Lower leg skin (tissue), 4 donors: ENCODE data around the gene ERFL. TPM values are rescaled to one million over a fixed set of nuclear protein-coding genes. Genes with fewer than 3 reads are reported as not detected.

Source experiments
- DNase-seq, 2 donors: peaks; one replicate each; pipeline ENCODE4 v3.0.0-alpha.2; 2019; ENCODE audit warnings: low spot score in 2 of 2
- H3K4me3 ChIP-seq: fragments of 200-600 bp; sonication (generic); 2 replicates; pipeline ENCODE4 v1.5.1; 2017; ENCODE audit warnings: mild to moderate bottlenecking, low read depth; ENCODE audit not compliant: poor library complexity, severe bottlenecking
- CTCF ChIP-seq, 3 donors: fragments of 450-650 bp; IDR thresholded peaks; one replicate each; pipeline ENCODE4 v1.5.1; 2016; ENCODE audit warnings: antibody characterized with exemption in 3 of 3, mild to moderate bottlenecking in 3 of 3, moderate library complexity in 2 of 3
- POLR2A ChIP-seq, 2 donors: fragments of 450-650 bp; IDR thresholded peaks; one replicate each; pipeline ENCODE4 v1.6.1; 2016 to 2017; ENCODE audit warnings: antibody characterized with exemption in 2 of 2, mild to moderate bottlenecking in 1 of 2, moderate library complexity in 1 of 2
- WGBS, 2 donors: methylation state at CpG; one replicate each; pipeline ENCODE4 v1.1.5; 2018; 5-methylcytosine and 5-hydroxymethylcytosine counted together
- intact Hi-C: fragments of 100-400 bp; cut with DNase I; formaldehyde crosslinking; loops from one replicate; pipeline ENCODE4 v1.15.0; 2023; ENCODE audit warnings: low total_unique reads
- total RNA-seq, 4 donors: library from RNA; depleted of rRNA; stranded (reverse); fragments of >200 nt; gene quantifications; one replicate each; pipeline ENCODE4 v1.1.0, GENCODE V29; 2016

Gene ERFL
- total RNA-seq, 4 donors from 2014 or later = 0.16 TPM; not detected in 3

DNA sequence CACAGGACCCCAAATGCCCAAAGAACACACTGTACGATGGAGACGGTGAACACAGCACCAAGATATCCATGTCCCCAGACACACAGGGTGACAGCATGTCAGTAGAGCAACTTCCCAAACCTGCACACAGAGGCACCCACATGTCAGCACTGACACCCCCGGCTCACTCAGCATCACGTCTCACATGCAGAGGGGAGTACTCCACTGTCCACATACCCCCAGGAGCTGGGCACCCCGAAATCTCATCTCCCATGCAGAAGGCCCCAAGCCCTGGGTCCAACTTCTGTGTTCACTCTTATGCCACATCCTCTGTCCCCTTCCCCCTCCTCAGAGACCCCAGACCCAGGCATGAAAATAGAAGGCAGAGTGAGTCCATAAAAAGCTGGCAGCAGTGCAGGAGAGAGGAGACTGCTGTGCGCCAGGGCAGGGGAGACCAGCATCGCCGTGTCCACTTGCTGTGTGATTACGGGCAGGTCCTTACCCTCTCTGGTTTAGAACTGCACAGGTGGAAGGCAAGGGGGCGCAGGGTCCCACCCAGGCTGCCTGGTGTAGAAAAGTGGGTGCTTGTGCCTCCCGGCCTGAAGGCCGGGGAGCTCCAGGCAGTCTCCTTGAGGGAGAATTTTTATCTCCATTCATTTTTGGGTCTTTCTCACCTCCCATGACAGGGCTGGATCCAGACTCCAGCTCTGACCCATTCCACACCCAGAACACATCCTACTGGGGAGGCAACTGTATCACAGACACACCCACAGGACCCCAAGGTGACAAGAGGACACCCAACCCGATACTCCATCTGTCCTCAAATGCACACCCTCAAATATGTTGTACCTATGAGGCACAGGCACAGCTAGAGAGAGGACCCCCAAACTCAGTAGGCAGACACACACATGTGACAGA lies 17.0 kb downstream of the ERFL start:
- WGBS, 2 donors = 51 to 56% methylated on average over 13 of the region's 13 CpGs
- no peak for DNase-seq
- no peak overlapping the region for H3K4me3 ChIP-seq
- intact Hi-C loops = no loop called here
- no peak for TF ChIP-seq POLR2A (IDR thresholded peaks at IDR 0.05)
- TF ChIP-seq CTCF (IDR thresholded peaks at IDR 0.05) = no peak

DNA sequence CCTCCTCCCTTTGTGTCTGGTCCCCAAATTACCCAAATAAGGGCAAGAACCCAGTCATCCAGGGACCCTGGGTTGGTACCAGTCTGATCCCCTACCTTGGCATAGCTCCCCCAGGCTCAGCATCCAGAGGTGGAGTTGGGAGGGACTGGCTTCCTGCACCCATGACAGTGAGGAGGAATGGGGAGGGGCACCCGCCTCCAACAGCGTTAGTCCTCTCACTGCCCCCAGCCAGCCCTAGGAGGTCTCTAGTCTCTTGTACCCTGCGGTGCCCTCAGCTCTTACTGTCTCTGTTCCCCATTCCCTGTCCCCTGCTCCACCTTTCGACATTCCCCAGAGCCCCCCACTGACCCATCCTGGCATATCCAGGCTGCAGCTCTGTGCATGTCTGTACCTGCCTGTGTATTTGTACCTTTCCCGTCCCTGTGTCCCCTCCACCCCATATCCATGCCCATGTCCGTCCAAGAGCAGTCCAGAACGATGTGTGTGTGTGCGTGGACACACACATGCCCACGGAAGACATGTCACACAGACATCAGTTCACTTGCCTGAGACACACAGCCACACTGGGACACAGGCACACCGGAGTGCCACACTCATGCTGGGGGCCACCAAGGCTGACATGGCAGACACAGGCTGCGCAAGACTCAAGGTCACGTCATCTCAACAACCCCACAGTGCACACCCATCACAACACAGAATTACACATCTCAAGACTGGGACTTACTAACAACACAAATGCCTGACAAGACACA lies 17.8 kb downstream of the ERFL start:
- intact Hi-C loops = no loop called here
- H3K4me3 ChIP-seq = no peak overlapping the region
- TF ChIP-seq POLR2A (IDR thresholded peaks at IDR 0.05) (no peak), CTCF (IDR thresholded peaks at IDR 0.05) (no peak)
- WGBS, 2 donors = 43 to 58% methylated on average over 12 of the region's 12 CpGs
- DNase-seq = no peak

GRCh38 chr19:41909706-41910105 lies 18.5 kb downstream of the ERFL start:
- WGBS, 2 donors = 36 to 54% methylated on average over 12 to 13 of the region's 13 CpGs
- no peak overlapping the region for H3K4me3 ChIP-seq
- TF ChIP-seq POLR2A (IDR thresholded peaks at IDR 0.05) (no peak), CTCF (IDR thresholded peaks at IDR 0.05) (no peak)
- intact Hi-C loops = no loop called here
- DNase-seq = no peak

- TF ChIP-seq CTCF (IDR thresholded peaks at IDR 0.05) (no peak), POLR2A (IDR thresholded peaks at IDR 0.05) (no peak)
- H3K4me3 ChIP-seq = no peak overlapping the region
- 77 to 82% methylated on average over 11 of the region's 11 CpGs for WGBS, 2 donors
- DNase-seq = no peak
- intact Hi-C loops = no loop called here
Observed at GRCh38 chr19:41908724-41909464, 19.4 kb downstream of the ERFL start.

DNA sequence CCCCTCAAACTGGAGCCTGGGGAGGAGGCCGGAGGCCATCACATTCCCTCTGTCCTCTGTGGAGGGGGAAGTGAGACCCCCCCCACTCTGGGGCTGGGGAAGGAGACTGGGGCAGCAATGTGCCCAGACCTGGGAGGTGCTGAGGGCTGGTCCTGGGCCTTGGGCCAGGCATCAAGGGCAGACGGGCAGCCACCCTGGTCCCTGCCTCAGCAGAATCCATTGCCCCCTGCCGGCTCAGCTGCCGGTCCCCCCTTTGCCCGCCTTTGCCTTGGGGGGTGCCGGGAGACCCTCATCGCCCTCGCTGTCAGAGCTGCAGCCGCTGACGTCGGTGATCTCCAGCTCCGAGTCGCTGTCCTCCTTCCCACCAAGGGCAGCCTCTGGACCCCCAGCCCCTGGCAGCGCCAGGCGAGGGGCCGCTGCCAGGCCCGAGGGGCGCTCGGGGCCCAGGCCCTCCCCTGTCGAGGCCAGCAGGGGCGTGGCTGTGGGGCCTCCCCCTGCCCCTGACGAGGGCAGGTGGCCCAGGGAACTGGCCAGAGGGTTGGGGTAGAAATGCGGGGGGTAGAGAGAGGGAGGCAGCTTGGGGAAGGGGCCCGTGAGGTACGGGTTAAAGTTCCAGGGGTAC lies 20.1 kb downstream of the ERFL start:
- H3K4me3 ChIP-seq = no peak overlapping the region
- WGBS, 2 donors = 72 to 83% methylated on average over 14 to 24 of the region's 25 CpGs
- no peak for DNase-seq
- intact Hi-C loops = no loop called here
- TF ChIP-seq POLR2A (IDR thresholded peaks at IDR 0.05) = no peak
- TF ChIP-seq CTCF (IDR thresholded peaks at IDR 0.05) = no peak
